ENCODE measurements around the gene IL1RAPL2. TPM values are rescaled to one million over a fixed set of nuclear protein-coding genes. Genes with fewer than 3 reads are reported as not detected.

IL1RAPL2 gene
- polyA plus RNA-seq, 1 of the 3 experiments (the other 2 are of a cell fraction) = 0.13 TPM

- TF ChIP-seq, protein P1, sequence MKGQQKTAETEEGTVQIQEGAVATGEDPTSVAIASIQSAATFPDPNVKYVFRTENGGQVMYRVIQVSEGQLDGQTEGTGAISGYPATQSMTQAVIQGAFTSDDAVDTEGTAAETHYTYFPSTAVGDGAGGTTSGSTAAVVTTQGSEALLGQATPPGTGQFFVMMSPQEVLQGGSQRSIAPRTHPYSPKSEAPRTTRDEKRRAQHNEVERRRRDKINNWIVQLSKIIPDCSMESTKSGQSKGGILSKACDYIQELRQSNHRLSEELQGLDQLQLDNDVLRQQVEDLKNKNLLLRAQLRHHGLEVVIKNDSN (IDR thresholded peaks at IDR 0.05; ENCODE audit: borderline replicate concordance, low read depth) = no peak
- TF ChIP-seq TAF1 (IDR thresholded peaks at IDR 0.05; ENCODE audit: borderline replicate concordance, low read depth, low read length) (no peak), GATA2 (CRISPR knock-in tag; IDR thresholded peaks at IDR 0.05) (no peak), TCF12 (IDR thresholded peaks at IDR 0.05) (no peak)
- TF ChIP-seq, protein P2, sequence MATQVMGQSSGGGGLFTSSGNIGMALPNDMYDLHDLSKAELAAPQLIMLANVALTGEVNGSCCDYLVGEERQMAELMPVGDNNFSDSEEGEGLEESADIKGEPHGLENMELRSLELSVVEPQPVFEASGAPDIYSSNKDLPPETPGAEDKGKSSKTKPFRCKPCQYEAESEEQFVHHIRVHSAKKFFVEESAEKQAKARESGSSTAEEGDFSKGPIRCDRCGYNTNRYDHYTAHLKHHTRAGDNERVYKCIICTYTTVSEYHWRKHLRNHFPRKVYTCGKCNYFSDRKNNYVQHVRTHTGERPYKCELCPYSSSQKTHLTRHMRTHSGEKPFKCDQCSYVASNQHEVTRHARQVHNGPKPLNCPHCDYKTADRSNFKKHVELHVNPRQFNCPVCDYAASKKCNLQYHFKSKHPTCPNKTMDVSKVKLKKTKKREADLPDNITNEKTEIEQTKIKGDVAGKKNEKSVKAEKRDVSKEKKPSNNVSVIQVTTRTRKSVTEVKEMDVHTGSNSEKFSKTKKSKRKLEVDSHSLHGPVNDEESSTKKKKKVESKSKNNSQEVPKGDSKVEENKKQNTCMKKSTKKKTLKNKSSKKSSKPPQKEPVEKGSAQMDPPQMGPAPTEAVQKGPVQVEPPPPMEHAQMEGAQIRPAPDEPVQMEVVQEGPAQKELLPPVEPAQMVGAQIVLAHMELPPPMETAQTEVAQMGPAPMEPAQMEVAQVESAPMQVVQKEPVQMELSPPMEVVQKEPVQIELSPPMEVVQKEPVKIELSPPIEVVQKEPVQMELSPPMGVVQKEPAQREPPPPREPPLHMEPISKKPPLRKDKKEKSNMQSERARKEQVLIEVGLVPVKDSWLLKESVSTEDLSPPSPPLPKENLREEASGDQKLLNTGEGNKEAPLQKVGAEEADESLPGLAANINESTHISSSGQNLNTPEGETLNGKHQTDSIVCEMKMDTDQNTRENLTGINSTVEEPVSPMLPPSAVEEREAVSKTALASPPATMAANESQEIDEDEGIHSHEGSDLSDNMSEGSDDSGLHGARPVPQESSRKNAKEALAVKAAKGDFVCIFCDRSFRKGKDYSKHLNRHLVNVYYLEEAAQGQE (IDR thresholded peaks at IDR 0.05; ENCODE audit: low read depth, low read length) = no peak
These were observed 977.3 kb downstream of the IL1RAPL2 start (continued) for GRCh38 chrX:105543283-105543682.

DNA sequence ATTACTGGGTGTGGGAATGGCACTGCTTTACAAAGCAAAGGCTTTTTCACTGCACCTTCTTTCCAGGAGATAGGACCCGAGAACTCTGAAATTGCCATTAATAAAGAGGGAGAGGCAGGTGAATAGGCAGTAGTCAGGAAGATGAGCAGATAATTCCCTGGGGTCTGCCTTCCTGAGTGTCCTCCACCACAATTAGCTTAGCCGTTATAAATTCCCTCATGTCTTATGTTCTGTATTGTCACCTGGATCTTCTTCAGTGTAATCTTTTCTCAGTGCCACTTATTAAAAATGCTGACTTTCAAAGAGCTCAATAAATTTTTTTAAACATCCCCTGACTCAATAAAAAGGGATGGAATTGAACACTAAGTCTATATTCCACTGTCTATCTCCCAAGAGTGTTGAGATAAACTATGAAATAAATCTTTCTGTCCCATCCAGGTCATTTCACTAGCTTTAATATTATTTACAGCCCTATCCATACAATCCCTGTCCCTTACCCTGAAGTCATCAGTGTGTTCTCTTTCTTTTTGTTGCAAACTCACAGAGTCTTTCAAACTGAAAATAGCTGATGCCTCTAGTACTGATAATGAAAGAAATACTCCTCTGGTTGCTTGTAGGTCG lies 984.2 kb downstream of the IL1RAPL2 start:
- Histone ChIP-seq H3K4me1 (ENCODE audit: control insufficient read depth in 1 of 2, insufficient read depth in 2 of 2, low read depth in 1 of 2, low read length in 1 of 2) (no peaks in the 10 kb centered on the region), H3F3A (replicated peaks; ENCODE audit: insufficient read depth) (no peaks in the 10 kb centered on the region), H3K9me2 (no peaks in the 10 kb centered on the region), H2AFZ (ENCODE audit: low read depth) (no peak overlapping the region), H3K4me3 (ENCODE audit: low read depth in 2 of 2, low read length in 1 of 2) (no peak overlapping the region), H3K27me3 (ENCODE audit: insufficient read depth) (no peaks in the 10 kb centered on the region), H3K27ac (ENCODE audit: low read depth in 2 of 2, low read length in 1 of 2) (no peak overlapping the region), H3K9me3 (no peaks in the 10 kb centered on the region), H3K79me2 (ENCODE audit: insufficient read depth) (no peaks in the 10 kb centered on the region), H3K4me2 (no peak overlapping the region), H4K20me1 (ENCODE audit: insufficient read depth) (no peaks in the 10 kb centered on the region), H3K9ac (no peak overlapping the region), H3K36me3 (replicated peaks in 1 of 2; ENCODE audit: control insufficient read depth in 1 of 2, insufficient read depth in 2 of 2, low read length in 1 of 2) (no peaks in the 10 kb centered on the region)
- ChIA-PET CTCF (no interaction called here), POLR2A (no interaction called here)
- 20% methylated on average over 3 of the region's 3 CpGs for WGBS (ENCODE audit: low lambda C conversion rate)
- no peak for DNase-seq
- TF ChIP-seq RXRA (IDR thresholded peaks at IDR 0.05; ENCODE audit: borderline replicate concordance, low read depth) (no peak), POLR2AphosphoS5 (IDR thresholded peaks at IDR 0.05; ENCODE audit: low read depth, low read length) (no peak), FOSL2 (IDR thresholded peaks at IDR 0.05; ENCODE audit: borderline replicate concordance, low read depth) (no peak), ELF1 (IDR thresholded peaks at IDR 0.05) (no peak), FOXJ3 (CRISPR knock-in tag; IDR thresholded peaks at IDR 0.05) (no peak), PBX3 (IDR thresholded peaks at IDR 0.05) (no peak), GABPA (IDR thresholded peaks at IDR 0.05; ENCODE audit: low read depth) (no peak), MEF2A (IDR thresholded peaks at IDR 0.05; ENCODE audit: borderline replicate concordance, low read depth) (no peak), RFX5 (IDR thresholded peaks at IDR 0.05; ENCODE audit: low read length) (no peak), YY1 (IDR thresholded peaks at IDR 0.05; ENCODE audit: low read depth) (no peak), SMC3 (IDR thresholded peaks at IDR 0.05; ENCODE audit: low read depth, low read length) (no peak)
- TF ChIP-seq, protein P3, sequence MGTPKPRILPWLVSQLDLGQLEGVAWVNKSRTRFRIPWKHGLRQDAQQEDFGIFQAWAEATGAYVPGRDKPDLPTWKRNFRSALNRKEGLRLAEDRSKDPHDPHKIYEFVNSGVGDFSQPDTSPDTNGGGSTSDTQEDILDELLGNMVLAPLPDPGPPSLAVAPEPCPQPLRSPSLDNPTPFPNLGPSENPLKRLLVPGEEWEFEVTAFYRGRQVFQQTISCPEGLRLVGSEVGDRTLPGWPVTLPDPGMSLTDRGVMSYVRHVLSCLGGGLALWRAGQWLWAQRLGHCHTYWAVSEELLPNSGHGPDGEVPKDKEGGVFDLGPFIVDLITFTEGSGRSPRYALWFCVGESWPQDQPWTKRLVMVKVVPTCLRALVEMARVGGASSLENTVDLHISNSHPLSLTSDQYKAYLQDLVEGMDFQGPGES (IDR thresholded peaks at IDR 0.05; ENCODE audit: low read depth, low read length) = no peak

Measured in SK-N-SH (cell line).